ENCODE results near the gene CFAP57. TPM values are rescaled to one million over a fixed set of nuclear protein-coding genes. Genes with fewer than 3 reads are reported as not detected.

Gene CFAP57
- total and polyA plus RNA-seq, 2 of the 8 experiments (the other 6 are each of a cell fraction or from before 2014, with no cell fraction given), result 0.20 to 0.80 TPM

GRCh38 chr1:43269627-43270375 lies 97.7 kb downstream of the CFAP57 start, which contains the start of gene TMEM125:
TMEM125 (plus strand) TSS chr1:43269983; CDS start chr1:43272723, 2,740 bp downstream.
- CTCF ChIA-PET (ENCODE audit: partially characterized antibody), result interaction anchor here (0.6 to 1.6 kb wide), 7 partner anchors 9 to 144 kb away, joined by 3 to 7 read pairs (median 4); partner anchors contain the start of gene C1orf210
- Histone ChIP-seq H4K20me1 (replicated peaks in 1 of 2; ENCODE audit: control insufficient read depth in 1 of 2, insufficient read depth in 2 of 2, low read length in 2 of 2) (no peaks in the 10 kb centered on the region), H3K23me2 (ENCODE audit: low read depth, low read length) (peaks cover 6% of the 10 kb centered on the region; the same call in 1 of the 2 replicates), H2BK20ac (ENCODE audit: low read length) (no peak within 1 kb of the TSS), H3K4me3 (ENCODE audit: extremely low read depth in 1 of 4, insufficient read depth in 2 of 4, low read depth in 3 of 4, low read length in 4 of 4) (peak within 1 kb of the TSS; percentile 54 to 67 (median 60)), H3K4me2 (ENCODE audit: insufficient read depth in 1 of 2, low read depth in 2 of 2, low read length in 2 of 2) (peak within 1 kb of the TSS; percentile 80 to 94), H2AFZ (ENCODE audit: low read length) (no peak within 1 kb of the TSS), H3K23ac (ENCODE audit: insufficient read length) (no peak within 1 kb of the TSS), H3K27ac (ENCODE audit: low read depth, low read length) (peak within 1 kb of the TSS; percentile 54; the same call in 1 of the 2 replicates), H2BK120ac (replicated peaks; ENCODE audit: low read depth, low read length) (no peak within 1 kb of the TSS), H3K4ac (replicated peaks; ENCODE audit: insufficient read length, low read depth, low read length) (peak within 1 kb of the TSS; percentile 70), H3K14ac (ENCODE audit: insufficient read length) (no peak within 1 kb of the TSS), H2AK5ac (ENCODE audit: low read depth, low read length) (peak within 1 kb of the TSS; percentile 39; the same call in 1 of the 2 replicates), H3K36me3 (ENCODE audit: control insufficient read depth in 2 of 4, insufficient read depth in 4 of 4, low read length in 3 of 4) (peaks cover 2 to 12% (median 6%) of the 10 kb centered on the region in 4 experiments; a peak in 6 of 8 replicates), H2BK15ac (ENCODE audit: low read length) (peak within 1 kb of the TSS; percentile 77; the same call in 1 of the 2 replicates), H2BK5ac (ENCODE audit: low read depth, low read length) (peak within 1 kb of the TSS; percentile 87), H3K27me3 (replicated peaks in 1 of 4; ENCODE audit: control insufficient read depth in 3 of 4, extremely low read depth in 1 of 4, insufficient read depth in 3 of 4, low read length in 3 of 4) (no peaks in the 10 kb centered on the region), H3K79me1 (ENCODE audit: low read depth, low read length) (peaks cover 3% of the 10 kb centered on the region), H3K18ac (ENCODE audit: extremely low read depth, low read length) (peak within 1 kb of the TSS; percentile 73), H4K5ac (ENCODE audit: insufficient read length, low read depth, low read length) (peak within 1 kb of the TSS; percentile 44), H3K9ac (replicated peaks in 1 of 4; ENCODE audit: extremely low read depth in 1 of 4, low read depth in 3 of 4, low read length in 3 of 4) (peak within 1 kb of the TSS in 3 of 4 experiments; percentile 22 to 84 (median 43); a peak in 4 of 7 replicates), H2BK12ac (ENCODE audit: low read depth, low read length) (peak within 1 kb of the TSS; percentile 98), H3K4me1 (replicated peaks in 1 of 4; ENCODE audit: control insufficient read depth in 3 of 4, insufficient read depth in 4 of 4, low read length in 3 of 4) (peaks cover 0 to 12% (median 5%) of the 10 kb centered on the region in 4 experiments; a peak in 5 of 7 replicates), H3K79me2 (ENCODE audit: control insufficient read depth in 1 of 2, insufficient read depth in 2 of 2, low read length in 2 of 2) (0 out of 4 replicates have a peak, but pooled peaks cover 0 to 3% of the 10 kb centered on the region in 2 experiments), H4K8ac (ENCODE audit: extremely low read depth, insufficient read depth, low read length) (peak within 1 kb of the TSS; percentile 73; the same call in 1 of the 2 replicates), H3K9me3 (ENCODE audit: insufficient read depth in 2 of 2, low read depth in 1 of 2, low read length in 1 of 2) (peaks cover 2 to 4% of the 10 kb centered on the region in 2 experiments; a peak in 1 of 4 replicates), H3K56ac (replicated peaks; ENCODE audit: insufficient read length, low read depth, low read length) (no peak within 1 kb of the TSS), H4K91ac (replicated peaks; ENCODE audit: insufficient read length, low read length) (peak within 1 kb of the TSS; percentile 29)
- 67% methylated on average over 7 of the region's 7 CpGs; no CpG with 5 or more reads in 1 of the 2 experiments for WGBS, 2 experiments (ENCODE audit: extremely low coverage in 1 of 2, insufficient coverage in 1 of 2, insufficient read length in 1 of 2, insufficient replicate concordance in 2 of 2, low coverage in 1 of 2, low lambda C conversion rate in 2 of 2, missing lambda C conversion rate in 1 of 2)
- no peak for FAIRE-seq
- POLR2A ChIA-PET (ENCODE audit: partially characterized antibody), result interaction anchor here (0.8 to 3.2 kb wide), 7 partner anchors 10 to 98 kb away, joined by 3 to 31 read pairs (median 5); partner anchors contain the start of genes C1orf210, CDC20 and ELOVL1
- DNase-seq (ENCODE audit: low read depth in 1 of 2, low spot score in 2 of 2), result no peak
- TF ChIP-seq CEBPB (IDR thresholded peaks at IDR 0.05; ENCODE audit: low read depth, low read length) (no peak), SAP30 (IDR thresholded peaks at IDR 0.05; ENCODE audit: insufficient read depth, insufficient replicate concordance, low read length) (no peak), POLR2AphosphoS5 (IDR thresholded peaks at IDR 0.05; ENCODE audit: low read depth, low read length) (no peak), YY1 (IDR thresholded peaks at IDR 0.05; ENCODE audit: low read depth, low read length) (no peak), USF2 (IDR thresholded peaks at IDR 0.05; ENCODE audit: low read length) (no peak), RNF2 (IDR thresholded peaks at IDR 0.05; ENCODE audit: borderline replicate concordance, low read depth, low read length, missing control alignments, poor library complexity, severe bottlenecking) (no peak), MAX (IDR thresholded peaks at IDR 0.05) (no peak), HDAC2 (IDR thresholded peaks at IDR 0.05; ENCODE audit: borderline replicate concordance in 1 of 2, low read depth in 2 of 2, low read length in 2 of 2) (no peak), CHD2 (IDR thresholded peaks at IDR 0.05; ENCODE audit: low read length) (no peak)

Data from H1 (cell line).